GM21576 (cell line): ENCODE data around the gene KCNMA1.

ENCODE experiments used
- ATAC-seq: cut with Tn5 transposase; IDR thresholded peaks from one replicate; pipeline ENCODE4 v1.9.1; 2021; ENCODE audit warnings: mild to moderate bottlenecking, moderate library complexity; ENCODE audit not compliant: unreplicated experiment

KCNMA1 gene

DNA sequence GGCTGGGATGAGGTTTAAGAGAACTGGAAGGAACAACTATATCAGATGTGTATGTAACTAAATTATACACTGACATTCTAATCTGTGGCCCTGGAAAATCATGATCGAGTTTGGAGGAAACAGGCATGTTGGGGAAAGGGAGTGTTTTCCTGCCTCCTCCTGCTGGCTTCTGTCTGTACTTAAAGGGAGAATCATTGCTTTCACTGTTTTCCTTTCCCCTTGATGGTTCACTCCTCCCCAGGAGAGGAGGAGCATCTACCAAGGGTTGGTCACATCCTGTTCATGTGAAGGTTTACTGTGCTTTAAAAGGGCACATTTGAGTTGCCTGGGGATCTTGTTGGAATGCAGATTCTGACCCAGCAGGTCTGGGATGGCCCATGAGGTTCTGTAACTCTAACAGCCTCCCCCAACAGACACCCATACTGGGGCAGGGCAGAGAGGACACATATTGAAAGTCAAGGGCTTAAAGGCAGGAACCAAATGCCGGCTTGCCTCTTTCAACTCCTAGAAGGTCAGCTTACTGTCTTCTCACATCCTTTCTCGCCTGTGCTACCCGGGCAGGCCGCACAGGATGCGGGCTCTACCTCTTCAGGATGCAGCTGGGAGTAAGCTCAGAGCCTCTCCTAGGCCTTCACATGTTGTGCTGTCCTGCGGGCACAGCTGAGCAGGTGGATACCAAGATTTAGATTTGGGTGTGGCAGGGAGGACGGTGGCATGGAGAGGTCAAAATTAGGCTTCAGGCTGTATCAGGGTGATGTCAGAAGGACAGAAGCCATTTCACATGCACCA is 694.8 kb downstream of the KCNMA1 start:
- ATAC-seq = no peak

DNA sequence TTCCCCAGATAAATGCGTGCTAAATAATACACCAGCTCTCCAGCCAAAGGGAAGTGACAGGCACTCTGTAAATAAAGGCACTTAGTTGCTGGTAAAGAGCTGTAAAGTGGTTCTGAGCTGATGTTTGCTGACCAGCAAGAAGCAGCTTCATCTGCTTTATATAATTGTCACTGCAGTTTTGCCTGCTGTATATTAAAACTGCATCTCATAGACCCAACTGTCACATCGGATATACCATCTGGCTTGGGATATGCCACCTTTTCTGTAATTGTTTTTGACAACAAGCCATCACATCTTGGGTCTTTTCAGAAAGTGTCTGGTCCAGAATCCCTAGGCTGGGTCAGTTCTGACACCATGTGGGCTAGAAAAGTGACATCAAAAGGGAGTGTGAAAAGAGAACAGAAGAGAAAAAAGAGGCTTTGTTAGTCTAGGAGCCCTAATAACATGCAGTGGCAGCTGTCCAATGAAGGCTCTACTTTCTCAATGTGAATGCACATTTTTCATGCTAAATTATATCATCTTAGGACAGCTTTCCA is 697.6 kb downstream of the KCNMA1 start:
- ATAC-seq = no peak

DNA sequence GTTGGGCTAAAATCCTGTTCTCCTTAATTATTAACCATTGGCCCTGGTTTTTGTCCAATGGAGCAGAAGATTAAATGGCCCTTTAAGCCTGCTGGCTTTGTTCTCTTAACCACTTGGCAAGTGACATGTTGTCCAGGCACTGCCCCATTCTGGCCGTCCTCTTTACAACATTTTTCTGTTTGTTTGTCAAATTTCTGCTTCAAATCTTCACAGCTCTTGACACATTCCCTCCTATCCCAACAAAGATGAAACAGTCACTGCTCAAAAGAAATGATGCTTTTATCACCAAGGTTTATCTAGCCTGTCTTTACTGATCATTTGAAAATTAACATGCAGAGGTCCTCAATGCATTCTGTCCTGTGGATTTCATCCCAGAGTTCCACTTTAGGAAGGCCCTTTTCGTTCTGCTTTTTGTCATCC is 700.4 kb downstream of the KCNMA1 start:
- no peak for ATAC-seq

DNA sequence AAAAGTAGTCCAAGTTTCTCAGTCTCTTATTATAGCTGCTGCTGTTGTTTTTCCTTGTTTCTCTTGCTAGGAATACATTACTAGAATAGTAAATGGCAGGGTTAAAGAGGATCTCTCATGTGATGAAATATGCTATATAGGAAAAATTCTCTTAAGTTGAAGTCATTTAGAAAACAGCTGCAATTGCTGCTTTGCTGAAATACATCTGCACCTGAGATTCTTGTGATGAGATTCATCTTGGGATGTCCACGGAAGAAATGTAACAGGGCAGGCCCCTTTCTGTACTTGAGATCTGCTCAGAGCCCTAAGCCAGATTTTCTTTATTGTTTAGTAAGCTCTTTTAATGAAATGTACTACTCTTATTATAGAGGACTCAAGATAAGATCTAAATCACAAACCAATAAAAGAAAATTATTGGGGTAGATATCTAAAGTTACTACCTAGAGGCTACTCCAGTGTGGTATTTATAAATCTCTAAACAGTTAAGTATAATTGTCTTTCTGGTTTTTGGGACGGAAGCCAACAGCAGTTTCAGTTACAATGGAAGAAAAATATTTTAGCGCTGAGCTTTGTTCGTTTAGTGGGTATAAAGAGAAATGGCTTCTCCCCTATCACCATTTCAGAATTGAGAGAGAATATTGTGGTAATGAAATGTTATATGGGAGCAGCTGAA is 701.5 kb downstream of the KCNMA1 start:
- no peak for ATAC-seq

DNA sequence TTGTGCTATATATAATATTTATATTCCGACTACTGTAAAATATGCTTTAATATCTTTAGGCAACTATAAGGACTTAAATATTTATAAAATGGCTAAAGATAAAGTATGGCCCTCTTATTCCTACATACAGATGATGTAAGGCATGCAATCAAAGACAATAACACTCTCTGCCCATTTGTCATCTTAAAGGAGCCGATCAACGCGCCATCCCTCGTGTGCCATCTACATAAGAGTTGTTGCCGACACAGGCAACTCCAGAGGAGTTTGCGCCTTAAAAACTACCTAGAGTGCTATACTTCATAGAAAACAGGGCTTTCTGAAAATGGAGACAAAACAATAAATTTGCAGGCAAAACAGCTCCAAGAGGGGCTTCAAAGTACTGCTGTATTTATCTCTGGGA is 709.0 kb downstream of the KCNMA1 start:
- no peak for ATAC-seq

DNA sequence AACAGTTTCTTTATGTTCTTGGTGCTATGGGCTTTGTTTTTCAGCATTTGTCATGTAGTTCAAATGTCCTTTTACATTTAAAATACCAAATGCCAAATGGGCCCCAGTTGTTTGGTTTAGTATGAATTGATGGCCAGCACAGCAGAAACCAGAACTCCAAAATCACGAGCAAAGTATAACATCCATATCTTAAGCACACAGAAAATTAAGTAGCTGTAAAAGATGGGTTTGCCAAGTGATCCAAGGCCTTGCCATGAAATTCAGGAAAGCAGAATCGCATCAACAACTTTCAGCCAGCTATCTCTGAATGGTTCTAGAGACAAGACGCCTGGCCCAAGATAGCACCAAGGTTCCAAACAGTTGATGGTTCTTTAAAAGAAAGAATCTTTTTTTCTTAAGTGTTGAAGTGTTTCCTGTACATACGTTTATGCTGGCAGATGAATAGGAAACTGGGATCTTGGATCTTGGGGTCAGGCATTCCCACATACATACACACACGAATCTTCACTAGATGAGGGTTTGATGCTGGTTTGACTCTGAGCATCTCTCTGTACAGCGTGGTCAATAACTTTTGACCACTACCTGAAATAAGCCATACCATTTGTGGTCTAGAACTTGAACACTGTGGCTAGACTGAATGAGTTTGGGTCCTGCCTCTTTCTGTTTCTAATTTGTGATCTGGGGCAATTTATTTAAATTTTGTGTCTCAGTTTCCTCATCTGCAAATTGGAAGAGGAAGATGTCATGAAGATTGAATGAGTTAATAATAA is 711.8 kb downstream of the KCNMA1 start:
- no peak for ATAC-seq

DNA sequence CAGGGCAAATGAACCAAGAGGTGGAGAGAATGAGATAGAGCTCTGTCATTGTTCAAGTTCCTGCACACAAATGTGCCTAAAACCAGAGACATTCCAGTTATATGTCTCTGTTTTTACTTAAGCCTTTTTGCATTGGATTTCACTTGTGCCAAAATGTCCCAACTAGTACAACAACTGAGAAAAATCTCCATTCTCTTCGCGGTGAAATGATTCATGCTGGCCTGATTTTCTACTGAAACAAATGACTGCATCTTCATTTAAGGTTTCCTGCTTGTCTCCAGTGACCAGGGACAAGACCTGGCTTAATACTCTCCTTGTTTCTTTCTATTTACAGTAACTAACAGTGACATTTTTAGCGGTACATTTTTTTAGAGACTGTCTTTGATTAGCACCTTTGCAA is 714.9 kb downstream of the KCNMA1 start:
- no peak for ATAC-seq

DNA sequence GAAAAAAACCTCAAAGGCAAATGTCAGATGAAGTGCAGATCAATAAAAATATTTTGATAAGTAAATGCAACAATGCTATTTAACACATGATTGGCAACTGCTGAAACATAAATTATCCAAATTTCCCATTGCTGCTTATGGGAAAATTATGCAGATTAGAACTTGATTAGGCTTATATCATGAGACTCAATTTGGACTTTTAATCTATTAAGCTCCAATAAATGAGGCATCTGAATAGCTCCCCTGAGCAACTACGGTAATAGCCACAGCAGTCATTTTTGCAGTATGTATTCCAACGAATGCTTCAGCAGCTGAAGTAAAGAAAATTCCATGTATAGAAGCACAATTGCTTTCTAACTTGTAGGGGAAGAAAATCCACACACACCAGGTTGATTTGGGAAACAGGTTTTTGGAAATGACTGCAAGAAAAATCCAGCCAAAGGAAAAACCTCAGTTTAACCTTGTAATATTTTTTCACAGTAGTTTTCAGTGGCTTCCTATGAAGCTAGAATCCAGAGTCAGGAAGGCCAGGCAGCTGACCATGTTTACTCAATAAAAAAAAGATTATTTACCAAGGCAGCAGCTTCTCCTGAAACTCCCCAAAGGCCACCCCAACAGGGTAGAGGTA is 716.1 kb downstream of the KCNMA1 start:
- no peak for ATAC-seq

DNA sequence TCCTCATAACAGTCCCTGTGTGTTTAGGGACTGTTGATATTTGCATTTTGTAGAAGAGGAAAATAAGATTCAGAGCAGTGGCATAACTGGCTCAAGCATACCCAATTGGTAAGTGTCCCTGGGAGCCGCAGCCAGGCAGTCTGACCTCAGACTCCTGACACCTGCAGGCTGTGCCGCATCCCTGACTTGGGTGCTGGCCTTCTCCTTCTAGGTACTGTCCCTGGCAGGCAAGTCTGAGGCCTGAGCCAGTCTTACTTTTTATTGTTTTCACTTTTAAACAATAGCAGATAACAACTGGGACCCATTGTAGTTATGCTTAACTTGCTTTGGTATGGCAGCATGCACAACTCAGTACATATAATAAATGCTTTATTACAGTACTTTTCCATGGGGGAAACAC is 717.0 kb downstream of the KCNMA1 start:
- no peak for ATAC-seq

DNA sequence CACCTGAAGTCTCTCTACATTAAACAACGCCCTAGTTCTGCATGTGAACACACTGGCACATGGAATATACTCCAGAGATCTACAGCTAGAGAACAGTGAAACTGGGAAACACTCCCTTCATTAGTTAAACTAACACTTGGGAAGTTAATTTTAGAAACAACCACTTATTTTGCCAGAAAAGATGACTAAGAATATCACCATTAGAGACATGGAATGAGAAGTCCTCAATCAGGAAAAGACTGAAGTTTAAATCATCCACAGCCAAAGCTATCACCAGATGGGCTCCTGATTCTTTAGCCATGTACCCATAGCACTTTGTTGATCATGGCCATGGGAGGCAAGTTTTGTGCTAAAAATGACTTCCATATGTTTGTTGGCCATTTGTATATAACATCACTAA is 719.5 kb downstream of the KCNMA1 start:
- no peak for ATAC-seq

DNA sequence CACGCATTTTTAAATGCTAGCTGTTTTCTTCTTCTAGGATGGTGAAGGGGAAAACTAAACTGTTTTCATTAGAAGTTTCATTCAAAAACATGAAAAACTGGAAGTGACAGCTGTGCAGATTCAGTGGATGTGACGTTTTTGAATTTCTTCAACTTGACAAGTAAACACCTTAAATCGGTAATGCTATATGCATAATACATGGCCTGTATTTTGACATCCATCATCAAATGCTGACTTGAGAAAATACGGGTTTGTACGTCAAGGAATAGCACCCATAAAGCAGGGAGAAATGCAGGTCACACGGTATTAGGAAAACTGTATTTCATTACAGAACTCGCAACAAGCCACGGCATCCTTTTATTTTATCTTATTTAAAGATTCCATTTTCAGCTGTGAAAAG is 720.5 kb downstream of the KCNMA1 start:
- ATAC-seq = no peak

DNA sequence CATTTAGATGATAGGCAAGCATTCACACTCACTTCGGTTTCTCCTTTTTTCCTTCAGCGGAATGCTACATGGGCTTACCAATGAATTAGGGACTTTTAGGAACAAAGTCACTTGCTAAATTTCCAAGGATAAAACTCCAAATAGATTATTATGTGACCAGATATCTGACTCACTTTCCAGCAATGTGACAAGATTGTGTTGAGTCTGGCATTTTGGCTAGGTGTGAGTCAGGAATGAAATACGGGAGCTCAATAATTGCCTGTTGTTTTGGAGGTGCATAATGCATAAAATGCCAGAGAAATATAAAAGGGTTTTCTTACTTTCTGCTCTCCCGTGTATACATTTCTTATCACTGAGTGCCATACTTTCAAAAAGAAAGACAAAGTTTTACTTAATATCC is 721.1 kb downstream of the KCNMA1 start:
- no peak for ATAC-seq

DNA sequence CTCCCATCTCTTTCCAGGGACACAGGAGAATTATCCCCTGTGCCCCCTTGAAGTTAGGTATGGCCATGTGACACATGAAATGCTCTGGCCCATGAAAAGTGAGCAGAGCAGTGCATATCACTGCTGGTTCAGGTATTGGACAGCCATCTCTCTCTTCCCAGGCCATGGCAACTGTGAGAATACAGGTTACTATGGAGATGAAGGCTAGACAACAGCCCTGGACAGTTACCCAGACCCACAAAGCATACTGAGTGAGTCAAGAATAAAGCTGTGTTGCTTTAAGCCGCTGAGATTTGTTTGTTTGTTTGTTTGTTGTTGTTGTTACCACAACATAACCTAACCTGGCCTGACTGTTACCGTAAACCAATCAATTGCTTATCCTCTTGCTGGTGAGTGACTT is 722.3 kb downstream of the KCNMA1 start:
- ATAC-seq = no peak

DNA sequence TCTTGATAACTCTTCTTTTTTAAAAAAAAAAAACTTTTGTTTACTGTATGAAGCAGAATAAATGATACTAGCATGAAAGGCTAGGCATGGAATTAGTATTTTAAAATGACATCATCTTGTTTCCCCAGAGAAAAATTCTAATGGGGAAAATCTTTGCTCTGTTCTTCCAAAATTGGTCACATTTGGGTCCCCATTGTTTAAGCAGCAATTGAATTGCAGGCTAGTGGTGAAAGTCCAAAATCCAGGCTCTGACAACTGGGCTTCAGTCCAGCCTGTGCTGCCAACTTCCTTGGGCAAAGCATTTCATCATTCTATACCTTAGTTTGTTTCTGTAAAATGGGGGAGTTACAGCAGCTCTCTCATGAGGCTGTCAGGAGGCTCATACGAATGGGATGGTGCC is 726.4 kb downstream of the KCNMA1 start:
- no peak for ATAC-seq

DNA sequence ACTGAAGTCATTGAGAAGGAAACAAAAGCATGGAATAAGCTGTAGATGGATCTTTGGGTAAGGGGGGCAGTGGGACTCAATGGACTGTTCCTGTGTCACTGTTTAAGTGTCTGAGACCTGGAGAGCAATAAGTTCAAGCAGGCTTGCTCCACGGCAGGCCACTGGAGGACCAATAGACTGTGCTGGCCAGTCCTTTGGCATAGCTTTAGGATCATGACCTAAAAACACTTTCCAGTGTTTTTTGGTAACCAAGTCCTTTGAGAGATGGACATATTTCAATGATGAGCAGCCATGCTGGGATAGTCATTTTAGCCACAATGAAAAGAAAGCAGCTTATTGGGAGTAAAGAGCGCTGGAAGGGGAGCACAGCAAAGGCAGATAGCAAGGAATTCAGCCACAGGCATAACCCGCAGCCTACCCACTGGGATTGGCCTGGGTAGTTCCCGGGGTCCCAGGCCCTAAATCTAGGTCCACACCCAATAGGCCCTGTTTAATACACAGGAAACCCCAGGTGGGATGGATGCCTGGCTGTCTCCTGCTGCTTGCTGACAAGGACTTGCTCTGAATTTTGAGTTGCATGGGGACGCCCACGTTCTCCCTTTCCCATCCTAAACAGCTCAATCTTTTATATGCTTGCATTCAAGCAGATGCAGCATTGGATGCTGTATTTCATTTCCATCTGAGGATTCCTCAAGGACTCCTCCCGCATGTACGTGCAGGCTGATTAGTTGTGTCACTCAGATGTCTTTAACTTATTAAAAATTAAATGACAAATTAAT is 727.2 kb downstream of the KCNMA1 start:
- ATAC-seq = no peak

DNA sequence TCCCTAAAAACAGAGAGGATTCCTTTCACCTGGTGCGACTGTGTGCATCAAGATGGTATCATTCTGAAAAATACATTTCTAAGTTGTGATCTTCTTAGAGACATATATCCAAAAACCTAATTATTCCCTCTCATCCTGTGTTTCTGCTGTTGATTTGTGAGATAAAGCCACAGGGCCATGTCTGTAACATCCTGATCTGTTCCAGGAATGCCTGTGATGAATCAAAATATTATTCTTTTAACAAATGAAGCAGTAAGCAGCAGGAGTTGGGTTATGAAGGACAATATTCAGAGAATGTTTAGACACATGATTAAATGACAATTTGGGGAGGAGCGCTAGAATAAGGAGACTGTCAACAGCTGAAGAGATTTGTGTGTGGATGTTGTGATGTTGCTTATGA is 731.4 kb downstream of the KCNMA1 start:
- ATAC-seq = no peak

DNA sequence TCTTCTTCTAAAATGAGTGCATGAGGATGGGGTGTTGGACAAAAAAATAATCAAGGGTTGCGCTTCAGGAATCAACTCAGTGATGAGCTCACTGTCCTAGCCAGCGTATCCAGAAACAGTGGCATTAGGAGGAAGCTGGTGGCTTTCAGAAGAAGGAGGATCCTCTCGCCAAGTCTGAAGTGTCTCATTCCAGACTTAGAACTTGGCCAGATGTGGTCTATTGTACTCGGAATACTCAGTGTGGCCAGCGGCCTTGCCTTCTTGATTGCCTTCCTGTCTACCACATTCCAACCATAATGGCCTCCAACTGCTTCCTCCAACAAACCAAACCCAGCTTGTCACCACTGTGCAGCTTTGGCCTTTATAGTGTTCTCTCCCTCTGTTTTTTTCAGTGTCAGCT is 732.4 kb downstream of the KCNMA1 start:
- no peak for ATAC-seq

DNA sequence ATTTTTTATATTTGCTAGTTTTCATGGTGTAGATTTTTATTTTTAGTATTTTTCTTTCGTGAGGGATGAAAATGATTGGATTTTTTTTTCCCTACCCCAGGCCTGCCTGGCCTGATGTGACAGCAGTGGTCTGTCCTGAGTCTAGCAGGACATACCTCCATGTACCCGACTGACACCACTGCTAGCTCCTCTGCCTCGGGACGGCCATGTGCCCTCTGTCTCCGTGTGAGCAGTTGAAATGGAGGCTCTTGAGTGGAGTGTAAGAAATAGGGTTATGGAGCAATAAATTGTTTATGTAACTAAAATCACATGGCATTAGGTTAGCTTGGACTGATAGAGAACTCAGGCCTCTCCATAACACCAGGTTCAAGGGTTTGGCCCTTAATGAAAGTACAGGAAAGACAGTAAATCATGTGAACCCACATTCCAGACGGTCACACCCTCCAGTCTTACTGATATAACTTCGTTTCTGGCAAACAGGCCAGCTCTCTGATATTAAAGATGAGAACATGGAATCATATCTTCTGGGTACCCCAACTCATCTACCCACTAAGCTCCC is 734.1 kb downstream of the KCNMA1 start:
- ATAC-seq = no peak

DNA sequence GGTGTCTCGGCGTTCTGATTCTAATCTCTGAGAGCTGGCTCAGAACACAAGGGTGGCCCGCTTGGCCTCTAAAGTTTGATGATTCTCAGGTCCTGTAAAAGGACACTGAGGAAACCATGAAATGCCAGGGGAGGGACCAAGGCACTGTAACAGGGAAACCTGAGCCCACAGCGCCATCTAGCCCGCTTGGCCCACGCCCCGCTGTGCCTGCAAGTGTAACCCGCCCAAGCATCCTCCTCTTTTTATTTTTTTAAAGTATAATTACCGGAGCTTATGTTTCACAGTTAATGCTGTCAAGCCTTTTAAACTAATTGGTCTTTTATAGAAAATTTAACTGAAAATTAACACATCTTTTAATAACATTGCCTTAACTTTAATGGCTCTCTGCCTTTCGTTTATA is 734.7 kb downstream of the KCNMA1 start:
- ATAC-seq = no peak

DNA sequence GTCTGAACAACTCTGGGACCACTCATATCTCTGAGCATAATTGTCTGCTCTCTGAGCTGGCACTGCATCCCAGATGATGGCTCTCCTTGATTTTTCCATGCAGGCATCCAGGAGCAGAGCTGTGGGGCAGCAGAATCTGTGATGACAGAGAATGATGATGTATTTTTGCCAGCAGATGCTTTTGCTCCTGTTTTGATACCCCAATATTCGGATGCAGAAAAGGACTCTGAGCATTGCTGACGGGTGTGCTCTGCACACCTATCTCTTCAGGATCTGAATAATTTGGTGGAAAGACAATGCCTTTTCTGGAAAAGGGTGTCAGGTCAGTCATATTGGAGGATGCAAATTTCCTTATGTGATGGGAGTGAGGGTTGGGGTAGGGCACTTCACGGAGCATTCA is 735.9 kb downstream of the KCNMA1 start:
- no peak for ATAC-seq
